ENCODE data around the gene NKRF. TPM values are rescaled to one million over a fixed set of nuclear protein-coding genes. Genes with fewer than 3 reads are reported as not detected.

NKRF gene
- total and polyA plus RNA-seq, 2 of the 8 experiments (the other 6 are each of a cell fraction or from before 2014, with no cell fraction given): 3.8 to 11.4 TPM

DNA sequence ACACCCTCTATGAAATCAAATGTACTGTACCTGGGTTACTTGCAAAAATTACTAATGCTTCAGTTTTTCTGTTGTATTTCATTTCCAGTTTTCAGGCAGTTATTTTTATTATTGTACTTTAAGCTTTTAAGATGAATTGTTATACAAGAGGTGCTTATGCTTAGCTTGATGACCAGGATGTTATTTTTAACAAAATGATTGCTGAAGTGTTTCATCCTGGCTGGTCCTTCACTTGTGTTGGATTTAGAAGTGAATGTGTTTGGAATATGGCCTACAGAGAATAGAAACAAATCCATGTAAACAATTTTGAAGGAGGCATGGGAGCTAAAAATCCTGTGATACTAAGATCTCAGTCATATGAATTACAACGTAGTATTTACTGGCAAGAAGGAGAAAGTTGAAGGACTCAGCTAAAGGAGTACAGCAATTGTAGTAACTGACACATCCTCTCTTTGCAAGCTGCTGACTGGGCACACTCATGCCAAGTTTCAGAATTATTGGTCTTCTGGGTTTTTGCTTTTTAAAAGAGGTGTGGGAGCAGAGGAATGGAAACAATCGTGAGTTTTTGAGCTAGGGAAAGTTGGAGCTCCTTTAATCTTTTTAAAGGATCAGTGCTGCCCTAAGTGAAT is 22.7 kb downstream of the NKRF start:
- no peak overlapping the region for H3K23ac ChIP-seq (ENCODE audit: insufficient read length)
- ChIA-PET POLR2A (ENCODE audit: partially characterized antibody) (interaction anchor here (3.0 kb wide), 1 partner anchor 9 kb away, joined by 15 read pairs; the partner anchor contains the start of gene UBE2A), CTCF (ENCODE audit: partially characterized antibody) (interaction anchor here (1.1 to 1.4 kb wide), 2 partner anchors 9 to 17 kb away, joined by 3 read pairs; partner anchors contain the start of gene UBE2A)
- no peak overlapping the region for H3K18ac ChIP-seq (ENCODE audit: extremely low read depth, low read length)
- DNase-seq (ENCODE audit: low read depth in 1 of 2, low spot score in 2 of 2): no peak
- H3K4me1 ChIP-seq (replicated peaks in 1 of 4; ENCODE audit: control insufficient read depth in 3 of 4, insufficient read depth in 4 of 4, low read length in 3 of 4): no peaks in the 10 kb centered on the region
- H3K79me2 ChIP-seq (ENCODE audit: control insufficient read depth in 1 of 2, insufficient read depth in 2 of 2, low read length in 2 of 2): no peaks in the 10 kb centered on the region
- H2BK20ac ChIP-seq (ENCODE audit: low read length): no peak overlapping the region
- no peaks in the 10 kb centered on the region for H3K23me2 ChIP-seq (ENCODE audit: low read depth, low read length)
- no peak overlapping the region for H4K5ac ChIP-seq (ENCODE audit: insufficient read length, low read depth, low read length)
- H4K20me1 ChIP-seq (replicated peaks in 1 of 2; ENCODE audit: control insufficient read depth in 1 of 2, insufficient read depth in 2 of 2, low read length in 2 of 2): peaks cover 0 to 1% of the 10 kb centered on the region in 2 experiments
- no peak overlapping the region for H2BK120ac ChIP-seq (replicated peaks; ENCODE audit: low read depth, low read length)
- H3K4me3 ChIP-seq (ENCODE audit: extremely low read depth in 1 of 4, insufficient read depth in 2 of 4, low read depth in 3 of 4, low read length in 4 of 4): no peak overlapping the region
- H3K9ac ChIP-seq (replicated peaks in 1 of 4; ENCODE audit: extremely low read depth in 1 of 4, low read depth in 3 of 4, low read length in 3 of 4): no peak overlapping the region
- no peak overlapping the region for H2AFZ ChIP-seq (ENCODE audit: low read length)
- no peak overlapping the region for H2BK5ac ChIP-seq (ENCODE audit: low read depth, low read length)
- H3K4ac ChIP-seq (replicated peaks; ENCODE audit: insufficient read length, low read depth, low read length): no peak overlapping the region
- TF ChIP-seq GABPA (IDR thresholded peaks at IDR 0.05; ENCODE audit: borderline replicate concordance, insufficient read depth, low read length) (no peak), SP1 (IDR thresholded peaks at IDR 0.05; ENCODE audit: low read depth, low read length) (no peak), MAFK (IDR thresholded peaks at IDR 0.05; ENCODE audit: low read depth, low read length) (no peak), SIN3A (conservative IDR thresholded peaks at IDR 0.05 in 1 of 2, IDR thresholded peaks at IDR 0.05 in 1 of 2; ENCODE audit: low read depth in 1 of 2, low read length in 2 of 2) (no peak), RAD21 (IDR thresholded peaks at IDR 0.05 in 1 of 2, conservative IDR thresholded peaks at IDR 0.05 in 1 of 2; ENCODE audit: low read depth in 2 of 2, low read length in 2 of 2) (no peak), ASH2L (IDR thresholded peaks at IDR 0.05; ENCODE audit: low read length) (no peak), CREB1 (IDR thresholded peaks at IDR 0.05) (no peak), EZH2 (IDR thresholded peaks at IDR 0.05; ENCODE audit: low read depth, low read length, severe bottlenecking) (no peak), CTBP2 (IDR thresholded peaks at IDR 0.05; ENCODE audit: borderline replicate concordance, insufficient read depth, insufficient read length, low read length) (no peak)
- TF ChIP-seq, protein P1, sequence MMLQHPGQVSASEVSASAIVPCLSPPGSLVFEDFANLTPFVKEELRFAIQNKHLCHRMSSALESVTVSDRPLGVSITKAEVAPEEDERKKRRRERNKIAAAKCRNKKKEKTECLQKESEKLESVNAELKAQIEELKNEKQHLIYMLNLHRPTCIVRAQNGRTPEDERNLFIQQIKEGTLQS (IDR thresholded peaks at IDR 0.05; ENCODE audit: insufficient read depth, low read depth, low read length): no peak
- no peak overlapping the region for H4K91ac ChIP-seq (replicated peaks; ENCODE audit: insufficient read length, low read length)
- H2BK12ac ChIP-seq (ENCODE audit: low read depth, low read length): no peak overlapping the region
- H3K14ac ChIP-seq (ENCODE audit: insufficient read length): no peak overlapping the region
- no peak overlapping the region for H2AK5ac ChIP-seq (ENCODE audit: low read depth, low read length)
- no peak for FAIRE-seq
- no peak overlapping the region for H2BK15ac ChIP-seq (ENCODE audit: low read length)
- no peak overlapping the region for H3K56ac ChIP-seq (replicated peaks; ENCODE audit: insufficient read length, low read depth, low read length)
- H3K36me3 ChIP-seq (ENCODE audit: control insufficient read depth in 2 of 4, insufficient read depth in 4 of 4, low read length in 3 of 4): peaks cover 0 to 9% (median 0%) of the 10 kb centered on the region in 4 experiments; a peak in 1 of 8 replicates
- no peak overlapping the region for H3K27ac ChIP-seq (ENCODE audit: low read depth, low read length)
- no peak overlapping the region for H3K4me2 ChIP-seq (ENCODE audit: insufficient read depth in 1 of 2, low read depth in 2 of 2, low read length in 2 of 2)
- no peaks in the 10 kb centered on the region for H3K79me1 ChIP-seq (ENCODE audit: low read depth, low read length)
- WGBS, 2 experiments (ENCODE audit: extremely low coverage in 1 of 2, insufficient coverage in 1 of 2, insufficient read length in 1 of 2, insufficient replicate concordance in 2 of 2, low coverage in 1 of 2, low lambda C conversion rate in 2 of 2, missing lambda C conversion rate in 1 of 2): 93% methylated on average over 2 of the region's 2 CpGs; no CpG with 5 or more reads in 1 of the 2 experiments
- no peak overlapping the region for H4K8ac ChIP-seq (ENCODE audit: extremely low read depth, insufficient read depth, low read length)
- H3K9me3 ChIP-seq (ENCODE audit: insufficient read depth in 2 of 2, low read depth in 1 of 2, low read length in 1 of 2): no peaks in the 10 kb centered on the region
- H3K27me3 ChIP-seq (replicated peaks in 1 of 4; ENCODE audit: control insufficient read depth in 3 of 4, extremely low read depth in 1 of 4, insufficient read depth in 3 of 4, low read length in 3 of 4): no peaks in the 10 kb centered on the region

All from H1 (cell line).